ENCODE data around the gene CYP27A1.

The CYP27A1 gene

DNA sequence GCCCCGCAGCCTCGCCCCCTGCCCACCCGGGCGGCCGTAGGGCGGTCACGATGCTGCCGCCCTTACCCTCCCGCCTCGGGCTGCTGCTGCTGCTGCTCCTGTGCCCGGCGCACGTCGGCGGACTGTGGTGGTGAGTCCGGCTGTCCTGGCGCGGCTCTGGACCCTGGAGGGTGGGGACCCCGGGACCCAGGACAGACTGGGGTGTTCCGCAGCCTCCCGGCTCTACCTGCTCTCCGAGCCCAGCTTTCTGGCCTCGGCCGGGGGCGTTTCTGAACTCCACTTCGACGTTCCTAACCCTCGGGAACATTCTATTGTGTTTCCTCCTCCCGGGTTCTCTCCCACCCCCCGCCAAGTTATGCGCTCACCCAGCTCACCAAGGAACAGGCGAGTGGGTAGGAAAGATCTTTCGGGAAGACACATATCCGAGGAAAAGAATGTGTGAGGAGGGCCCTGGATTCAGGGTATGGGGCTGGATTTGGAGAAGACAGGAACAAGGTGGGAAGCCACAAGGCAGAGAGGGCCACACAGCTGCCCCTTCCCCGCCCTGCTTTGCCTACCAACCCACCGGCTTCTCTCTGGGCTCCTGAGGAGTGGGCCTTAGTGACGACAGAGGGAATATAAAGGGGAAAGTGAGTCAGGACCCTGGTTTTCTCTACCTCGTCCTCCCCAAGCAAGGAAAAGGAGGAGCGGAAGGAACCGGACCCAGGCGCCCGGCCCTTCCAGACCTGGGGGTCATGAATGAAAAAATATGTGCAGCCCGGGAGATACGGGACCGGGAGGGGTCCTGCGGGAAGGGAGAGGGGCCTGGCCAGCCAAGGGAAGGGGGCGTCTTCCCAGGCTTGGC, 78.3 kb downstream of the CYP27A1 start:
- POLR2A ChIA-PET = interaction anchor here (0.7 to 1.3 kb wide), 3 partner anchors 20 to 49 kb away, joined by 3 to 5 read pairs (median 3); partner anchors contain the start of gene WNT10A
- no peak for DNase-seq (ENCODE audit: extremely low spot score)
- TF ChIP-seq NFRKB (IDR thresholded peaks at IDR 0.05) (no peak), L3MBTL2 (conservative IDR thresholded peaks at IDR 0.05) (0 out of 2 replicates have a peak, but pooled peaks have one; percentile 14), BHLHE40 (IDR thresholded peaks at IDR 0.05; ENCODE audit: borderline replicate concordance) (no peak), HDGF (IDR thresholded peaks at IDR 0.05; ENCODE audit: borderline replicate concordance) (no peak), ELF4 (IDR thresholded peaks at IDR 0.05) (no peak), TARDBP (IDR thresholded peaks at IDR 0.05) (no peak), SUZ12 (IDR thresholded peaks at IDR 0.05) (no peak)
- CTCF ChIA-PET = interaction anchor here (0.6 to 1.2 kb wide), 5 partner anchors 8 to 148 kb away, joined by 3 to 7 read pairs (median 4); no protein-coding TSS in a partner anchor

GRCh38 chr2:218860950-218861381, 79.0 kb downstream of the CYP27A1 start:
- TF ChIP-seq L3MBTL2 (conservative IDR thresholded peaks at IDR 0.05) = no peak
- no peak for TF ChIP-seq LEF1 (IDR thresholded peaks at IDR 0.05; ENCODE audit: borderline replicate concordance)
- no peak for TF ChIP-seq BHLHE40 (IDR thresholded peaks at IDR 0.05; ENCODE audit: borderline replicate concordance)
- no peak for TF ChIP-seq FOXK2 (IDR thresholded peaks at IDR 0.05)
- TF ChIP-seq PKNOX1 (IDR thresholded peaks at IDR 0.05) = no peak
- no peak for TF ChIP-seq NFRKB (IDR thresholded peaks at IDR 0.05)
- no peak for TF ChIP-seq SP1 (IDR thresholded peaks at IDR 0.05)
- TF ChIP-seq FOXA1 (IDR thresholded peaks at IDR 0.05) = no peak
- no peak for TF ChIP-seq ZNF384 (IDR thresholded peaks at IDR 0.05)
- no peak for TF ChIP-seq CTBP1 (IDR thresholded peaks at IDR 0.05; ENCODE audit: borderline replicate concordance)
- no peak for TF ChIP-seq HDGF (IDR thresholded peaks at IDR 0.05; ENCODE audit: borderline replicate concordance)
- TF ChIP-seq TARDBP (IDR thresholded peaks at IDR 0.05) = no peak
- no peak for TF ChIP-seq ARNT (IDR thresholded peaks at IDR 0.05)
- no peak for TF ChIP-seq ELF4 (IDR thresholded peaks at IDR 0.05)
- TF ChIP-seq FOXM1 (IDR thresholded peaks at IDR 0.05; ENCODE audit: borderline replicate concordance) = no peak
- no peak for TF ChIP-seq SUZ12 (IDR thresholded peaks at IDR 0.05)
- ChIA-PET POLR2A (interaction anchor here (0.9 to 1.3 kb wide), 2 partner anchors 19 to 49 kb away, joined by 3 to 5 read pairs; partner anchors contain the start of gene WNT10A), CTCF (interaction anchor here (0.6 to 1.2 kb wide), 4 partner anchors 9 to 243 kb away, joined by 3 to 7 read pairs (median 4); no protein-coding TSS in a partner anchor)
- DNase-seq (ENCODE audit: extremely low spot score) = peak; percentile 78

GRCh38 chr2:218861645-218862318, 79.8 kb downstream of the CYP27A1 start:
- no peak for TF ChIP-seq SUZ12 (IDR thresholded peaks at IDR 0.05)
- TF ChIP-seq L3MBTL2 (conservative IDR thresholded peaks at IDR 0.05) = no peak
- no peak for TF ChIP-seq BHLHE40 (IDR thresholded peaks at IDR 0.05; ENCODE audit: borderline replicate concordance)
- TF ChIP-seq ARNT (IDR thresholded peaks at IDR 0.05) = no peak
- no peak for TF ChIP-seq PKNOX1 (IDR thresholded peaks at IDR 0.05)
- no peak for TF ChIP-seq HDGF (IDR thresholded peaks at IDR 0.05; ENCODE audit: borderline replicate concordance)
- TF ChIP-seq FOXA1 (IDR thresholded peaks at IDR 0.05) = no peak
- TF ChIP-seq FOXK2 (IDR thresholded peaks at IDR 0.05) = no peak
- no peak for TF ChIP-seq NFRKB (IDR thresholded peaks at IDR 0.05)
- no peak for TF ChIP-seq SP1 (IDR thresholded peaks at IDR 0.05)
- TF ChIP-seq LEF1 (IDR thresholded peaks at IDR 0.05; ENCODE audit: borderline replicate concordance) = no peak
- CTCF ChIA-PET = interaction anchor here (1.2 kb wide), 2 partner anchors 15 to 242 kb away, joined by 3 to 7 read pairs; no protein-coding TSS in a partner anchor
- POLR2A ChIA-PET = interaction anchor here (1.3 kb wide), 1 partner anchor 48 kb away, joined by 5 read pairs; no protein-coding TSS in a partner anchor
- DNase-seq (ENCODE audit: extremely low spot score) = no peak

DNA sequence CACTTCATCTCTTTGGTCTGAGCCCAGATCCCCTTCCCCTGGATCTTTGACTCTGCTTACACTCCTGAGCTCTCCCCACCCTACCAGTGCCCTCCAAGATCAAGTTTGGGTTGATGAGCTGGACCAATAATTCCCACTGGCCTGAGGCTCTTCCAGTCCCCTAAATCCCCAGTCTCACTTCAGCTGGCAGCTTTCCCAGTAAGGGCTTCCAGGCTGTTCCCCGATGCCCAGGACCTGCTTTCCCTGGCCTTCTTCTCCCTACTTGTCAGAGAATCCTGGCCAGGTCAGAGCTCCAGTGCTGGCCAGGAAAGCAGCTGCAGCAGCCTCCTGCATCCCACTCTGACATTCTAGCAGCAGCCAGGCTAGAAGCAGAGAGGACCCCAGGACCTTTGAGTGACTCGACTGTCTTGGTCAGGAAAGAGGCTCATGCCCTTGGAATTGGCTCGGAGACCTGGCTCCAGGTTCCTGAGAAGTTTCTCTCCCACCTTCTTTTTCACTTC, 81.1 kb downstream of the CYP27A1 start:
- ChIA-PET CTCF (interaction anchor here (1.1 kb wide), 1 partner anchor 12 kb away, joined by 3 read pairs; no protein-coding TSS in a partner anchor), POLR2A (no interaction called here)
- DNase-seq (ENCODE audit: extremely low spot score) = no peak
- TF ChIP-seq FOXK2 (IDR thresholded peaks at IDR 0.05) (no peak), HDGF (IDR thresholded peaks at IDR 0.05; ENCODE audit: borderline replicate concordance) (no peak), BHLHE40 (IDR thresholded peaks at IDR 0.05; ENCODE audit: borderline replicate concordance) (no peak), ZNF384 (IDR thresholded peaks at IDR 0.05) (no peak), CTBP1 (IDR thresholded peaks at IDR 0.05; ENCODE audit: borderline replicate concordance) (no peak), FOXM1 (IDR thresholded peaks at IDR 0.05; ENCODE audit: borderline replicate concordance) (no peak), SUZ12 (IDR thresholded peaks at IDR 0.05) (no peak), L3MBTL2 (conservative IDR thresholded peaks at IDR 0.05) (no peak), ELF4 (IDR thresholded peaks at IDR 0.05) (no peak)

Measured in HEK293T (cell line).